GM12892 (cell line): ENCODE results near the gene SMURF2.
"Not testable (repeated sequence)": the region's sequence is repeated elsewhere in the genome, so short reads cannot be mapped to it uniquely, and the experiment has no call there.

ENCODE experiments used
- POLR2A ChIP-seq: IDR thresholded peaks from 2 replicates; pipeline ENCODE4 v1.6.1; 2011; ENCODE audit warnings: low read depth, low read length, control low read depth
- POLR2AphosphoS5 ChIP-seq: IDR thresholded peaks from 2 replicates; pipeline ENCODE4 v1.6.1; 2011; ENCODE audit warnings: low read depth, low read length, control low read depth

DNA sequence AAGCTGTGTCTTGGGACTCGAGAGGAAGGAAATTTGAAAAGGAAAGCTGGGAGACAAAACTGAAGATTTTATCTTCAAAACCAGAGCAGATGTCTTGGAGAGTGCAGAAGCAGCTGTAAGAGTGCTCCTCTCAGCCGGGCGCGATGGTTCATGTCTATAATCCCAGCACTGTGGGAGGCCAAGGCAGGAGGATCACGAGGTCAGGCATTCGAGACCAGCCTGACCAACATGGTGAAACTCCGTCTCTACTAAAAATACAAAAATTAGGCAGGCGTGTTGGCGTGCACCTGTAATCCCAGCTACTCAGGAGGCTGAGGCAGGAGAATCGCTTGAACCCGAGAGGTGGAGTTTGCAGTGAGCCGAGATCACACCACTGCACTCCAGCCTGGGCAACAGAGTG, 57.6 kb downstream of the SMURF2 start:
- not testable (repeated sequence) for TF ChIP-seq POLR2A, POLR2AphosphoS5
